HTR-8/SVneo (cell line): ENCODE results near the gene SPEG.

Experiments
- DNase-seq: peaks from one replicate; pipeline ENCODE4 v3.0.0; 2011; ENCODE audit warnings: low spot score, mixed read lengths; ENCODE audit not compliant: insufficient read length
- FAIRE-seq: peaks from 2 replicates; lab custom pipeline; 2011; peaks lifted over from hg19 to GRCh38; lab: Jason Lieb, UNC

SPEG gene

DNA sequence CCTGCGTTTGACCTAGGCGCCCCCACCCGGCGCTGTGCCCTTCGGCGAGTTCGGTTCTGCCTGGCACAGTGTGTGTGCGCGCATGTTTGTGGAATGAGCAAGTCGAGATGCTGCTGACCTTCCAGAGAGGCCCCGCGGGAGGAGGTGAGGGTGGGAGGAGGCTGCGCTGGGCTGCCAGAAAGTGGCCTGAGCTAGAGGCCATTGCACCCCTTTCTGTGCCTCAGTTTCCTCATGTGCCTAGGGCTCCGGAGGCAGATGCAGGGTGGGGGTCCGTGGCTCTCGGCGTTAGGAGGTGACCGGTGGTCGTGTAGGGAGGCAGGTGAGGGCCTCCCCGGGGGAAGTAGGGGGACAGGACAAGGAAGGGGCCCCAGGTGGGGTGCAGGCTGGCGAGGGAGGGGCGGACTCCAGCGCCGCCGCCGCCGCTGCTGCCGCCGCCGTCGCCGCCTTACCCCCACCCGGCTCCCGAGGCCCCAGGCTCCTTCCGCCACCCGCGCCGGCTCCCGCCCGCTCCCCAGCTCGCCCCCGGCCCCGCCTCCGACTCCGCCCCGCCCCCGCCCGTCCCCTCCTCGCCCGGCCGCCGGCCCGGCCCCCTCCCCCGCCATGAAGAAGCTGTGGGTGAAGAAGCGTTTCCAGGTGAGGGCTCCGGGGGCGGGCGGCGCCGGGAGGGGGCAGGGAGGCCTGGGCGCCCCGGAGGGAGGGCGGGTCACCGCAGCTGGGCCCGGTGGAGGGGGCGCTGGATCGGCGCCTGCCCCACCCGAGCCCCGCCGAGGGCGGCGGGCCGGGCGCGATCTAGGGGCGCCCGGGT lies 7.0 kb downstream of the SPEG start:
- FAIRE-seq = peak; percentile 92
- peak; percentile 85 for DNase-seq

DNA sequence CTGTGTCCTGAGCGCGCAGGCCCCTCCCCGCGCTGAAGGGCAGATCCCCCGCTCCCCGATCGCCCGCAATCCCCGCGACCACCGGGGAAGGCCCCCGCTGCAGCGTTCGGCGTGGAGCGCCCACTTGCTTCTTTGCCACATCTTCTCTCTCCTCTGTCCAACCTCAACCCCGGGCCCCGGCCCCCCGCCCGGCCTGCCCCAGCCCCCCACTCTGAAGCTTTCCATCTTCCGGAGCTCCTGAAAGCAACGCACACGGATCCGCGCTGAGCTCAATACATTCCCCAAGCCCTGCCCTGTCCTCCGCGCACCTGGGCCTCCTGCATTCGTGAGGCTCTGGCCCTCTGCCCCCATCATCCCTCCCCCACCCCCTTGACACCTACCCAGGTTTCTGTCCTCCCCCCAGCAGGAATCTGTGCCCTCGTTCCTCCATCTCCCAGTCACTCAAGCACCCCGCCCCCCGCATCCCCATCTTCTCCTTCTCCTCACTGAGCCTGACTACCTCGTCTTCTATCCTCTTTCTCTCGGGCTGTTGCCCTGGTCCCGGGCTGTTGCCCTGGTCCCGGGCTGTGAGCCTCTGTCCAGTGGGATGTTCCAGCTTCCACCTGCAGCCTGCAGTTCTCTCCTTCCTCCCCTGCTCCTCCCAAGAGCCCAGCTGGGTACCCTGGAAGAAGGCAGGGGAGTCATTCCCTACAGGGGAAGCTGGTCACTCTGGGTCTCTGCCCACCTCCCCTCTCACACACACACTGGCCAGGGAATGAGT lies 7.8 kb downstream of the SPEG start:
- no peak for DNase-seq

DNA sequence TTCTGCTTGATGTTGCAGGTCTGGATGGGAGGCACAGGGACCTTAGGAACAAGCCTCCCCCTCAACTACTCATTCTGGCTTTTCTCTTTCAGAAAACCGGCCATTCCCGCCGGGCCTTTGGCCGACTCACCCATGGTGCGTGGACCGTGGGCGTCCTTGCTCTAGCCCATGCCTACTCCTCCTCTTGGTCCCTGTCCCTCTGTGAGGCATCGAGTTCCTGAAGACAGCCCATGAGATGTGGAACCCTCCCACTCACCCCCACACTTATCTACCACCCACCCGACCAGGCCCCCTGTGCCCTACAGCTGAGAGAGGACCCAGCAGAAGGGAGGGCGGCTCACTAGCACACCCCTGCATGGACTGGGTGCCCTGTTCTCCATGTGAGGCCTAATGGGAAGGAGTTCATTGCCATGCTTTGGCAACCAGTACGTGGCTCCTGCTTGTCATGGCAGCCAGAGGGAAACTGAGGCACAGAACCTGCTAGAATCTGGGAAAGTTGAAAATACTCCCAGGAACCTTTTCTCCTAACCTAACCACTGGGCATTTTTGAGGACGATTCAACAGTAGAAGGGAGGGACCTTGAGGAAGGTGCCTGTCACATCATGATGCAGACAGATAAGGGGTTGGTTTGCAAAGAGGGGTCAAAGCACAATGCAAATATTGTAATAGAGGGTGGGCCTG lies 8.5 kb downstream of the SPEG start:
- DNase-seq (no peak), FAIRE-seq (no peak)

More for the DNA sequence above, 7.8 kb downstream of the SPEG start:
- peak; percentile 16 for FAIRE-seq

DNA sequence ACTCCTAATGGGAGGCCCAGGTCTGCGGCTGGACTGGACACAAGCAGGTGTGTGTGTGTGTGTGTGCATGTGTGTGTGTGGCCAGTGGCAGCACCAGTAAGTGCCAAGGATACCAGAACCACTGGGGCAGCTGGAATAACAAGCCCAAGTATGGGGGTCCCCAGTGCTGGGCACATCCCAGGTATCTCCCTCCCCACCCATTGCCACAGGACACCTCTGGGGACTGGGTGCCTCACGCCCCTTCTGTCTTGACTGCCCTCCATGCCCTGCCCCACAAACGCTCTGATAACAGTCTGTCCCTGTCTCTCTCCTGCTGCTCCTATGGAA lies 9.0 kb downstream of the SPEG start:
- DNase-seq = no peak

DNA sequence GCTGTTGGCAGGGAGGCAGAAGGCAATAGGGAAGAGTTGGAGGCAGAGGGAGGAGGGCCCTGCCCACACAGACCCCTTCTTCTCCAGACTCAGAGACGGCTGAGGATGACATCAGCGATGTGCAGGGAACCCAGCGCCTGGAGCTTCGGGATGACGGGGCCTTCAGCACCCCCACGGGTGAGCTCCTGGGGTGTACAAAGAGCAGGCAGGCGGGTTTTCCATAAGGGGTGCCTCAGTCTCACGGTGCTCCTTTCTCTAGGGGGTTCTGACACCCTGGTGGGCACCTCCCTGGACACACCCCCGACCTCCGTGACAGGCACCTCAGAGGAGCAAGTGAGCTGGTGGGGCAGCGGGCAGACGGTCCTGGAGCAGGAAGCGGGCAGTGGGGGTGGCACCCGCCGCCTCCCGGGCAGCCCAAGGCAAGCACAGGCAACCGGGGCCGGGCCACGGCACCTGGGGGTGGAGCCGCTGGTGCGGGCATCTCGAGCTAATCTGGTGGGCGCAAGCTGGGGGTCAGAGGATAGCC lies 10.0 kb downstream of the SPEG start:
- DNase-seq (no peak), FAIRE-seq (no peak)

More for the DNA sequence above, 9.0 kb downstream of the SPEG start:
- no peak for FAIRE-seq

DNA sequence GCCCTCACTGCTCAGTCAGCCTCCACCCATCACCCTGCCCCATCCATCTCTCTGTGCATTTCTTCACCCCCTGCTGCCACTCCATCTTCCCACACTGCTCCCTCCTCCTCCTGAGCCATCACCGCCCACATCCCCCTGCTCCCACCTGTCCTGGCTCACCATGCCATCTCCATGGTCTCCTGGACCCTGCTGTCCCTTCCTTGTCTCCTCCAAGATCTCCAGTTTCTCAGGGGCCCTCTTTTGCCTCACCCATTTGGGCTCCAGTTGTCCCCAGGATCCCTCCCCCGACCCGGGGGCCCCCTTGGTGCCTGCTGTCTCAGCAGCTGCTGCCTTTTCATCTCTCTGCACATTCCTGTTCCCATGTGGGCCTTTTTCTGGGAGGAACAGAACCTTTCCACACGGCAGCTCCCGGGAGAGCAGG lies 10.6 kb downstream of the SPEG start:
- DNase-seq = no peak
- FAIRE-seq = no peak

DNA sequence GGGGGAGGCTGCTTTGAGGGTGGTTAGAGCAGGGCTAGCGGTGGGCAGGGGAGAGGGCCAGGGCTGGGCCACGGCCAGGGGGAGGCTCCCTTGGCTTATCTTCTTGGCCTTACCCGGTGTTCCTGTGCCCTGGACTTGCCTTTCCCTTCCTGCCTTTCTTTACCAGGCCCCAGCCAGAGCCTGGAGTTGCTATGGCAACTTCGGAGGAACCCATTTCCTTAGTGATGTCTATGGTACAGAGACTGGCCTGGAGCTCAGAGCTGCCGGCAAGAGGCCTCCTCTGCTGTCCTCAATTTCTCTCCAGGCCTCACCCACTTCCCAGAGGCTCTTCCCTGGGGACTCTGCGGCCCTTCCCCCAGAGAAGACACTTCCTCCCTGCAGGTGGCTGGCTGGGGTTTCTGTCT lies 11.5 kb downstream of the SPEG start:
- DNase-seq (no peak), FAIRE-seq (no peak)

DNA sequence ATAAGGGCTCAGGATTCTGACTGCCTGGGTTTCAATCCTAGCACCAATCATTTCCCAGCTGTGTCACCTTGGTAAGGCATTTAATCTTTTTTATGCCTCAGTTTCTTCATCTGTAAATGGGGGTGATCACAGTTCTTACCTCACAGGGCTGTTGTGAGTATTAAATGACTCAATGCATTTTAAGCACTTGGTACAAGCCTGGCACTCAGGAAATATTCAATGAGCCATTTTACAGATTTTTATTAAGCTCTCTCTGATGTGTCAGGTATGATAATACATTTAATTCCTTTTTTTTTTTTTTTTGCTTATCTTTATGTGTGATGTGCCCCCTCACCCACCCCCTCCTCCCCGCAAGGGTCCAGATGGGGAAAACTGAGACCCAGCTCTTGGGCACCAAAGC lies 12.0 kb downstream of the SPEG start:
- FAIRE-seq (no peak), DNase-seq (no peak)

DNA sequence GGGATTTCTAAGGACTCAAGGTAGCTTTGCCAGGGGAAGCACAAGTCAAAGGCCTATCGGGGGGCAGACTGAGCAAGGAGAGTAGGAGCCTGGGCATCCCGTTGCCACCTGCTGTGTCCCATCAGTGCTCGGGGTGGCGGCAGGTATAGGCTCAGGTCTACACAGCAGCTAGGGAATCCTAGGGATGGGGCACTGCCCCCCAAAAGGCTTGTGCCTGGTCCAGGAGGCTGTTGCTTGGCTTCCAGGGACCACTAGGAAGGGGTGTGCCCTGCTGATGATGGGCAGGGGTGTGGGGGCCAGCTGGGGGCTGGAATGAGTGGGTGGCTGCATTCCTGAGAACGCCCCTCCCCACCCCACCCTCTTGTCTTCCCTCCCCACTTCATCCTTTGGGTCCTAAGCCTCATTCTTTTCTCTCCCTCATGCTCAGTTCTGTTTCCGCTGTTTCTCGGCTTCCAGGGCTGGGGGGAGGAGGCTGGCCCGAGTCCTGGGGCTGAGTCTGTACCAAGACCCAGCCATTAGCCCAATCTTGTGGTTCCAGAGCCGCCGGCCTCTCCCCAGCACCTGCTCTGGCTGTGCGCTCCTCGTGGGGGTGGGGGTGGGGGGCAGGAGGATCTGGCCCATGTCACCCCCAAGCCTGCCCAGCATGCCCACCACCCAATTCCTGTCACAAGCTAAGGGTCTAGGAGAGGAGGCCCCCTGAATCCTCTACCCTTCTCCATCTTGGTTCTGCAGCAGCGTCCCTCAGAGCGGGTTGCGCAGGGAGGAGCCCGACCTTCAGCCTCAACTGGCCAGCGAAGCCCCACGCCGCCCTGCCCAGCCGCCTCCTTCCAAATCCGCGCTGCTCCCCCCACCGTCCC lies 12.8 kb downstream of the SPEG start:
- FAIRE-seq = no peak
- DNase-seq = no peak

DNA sequence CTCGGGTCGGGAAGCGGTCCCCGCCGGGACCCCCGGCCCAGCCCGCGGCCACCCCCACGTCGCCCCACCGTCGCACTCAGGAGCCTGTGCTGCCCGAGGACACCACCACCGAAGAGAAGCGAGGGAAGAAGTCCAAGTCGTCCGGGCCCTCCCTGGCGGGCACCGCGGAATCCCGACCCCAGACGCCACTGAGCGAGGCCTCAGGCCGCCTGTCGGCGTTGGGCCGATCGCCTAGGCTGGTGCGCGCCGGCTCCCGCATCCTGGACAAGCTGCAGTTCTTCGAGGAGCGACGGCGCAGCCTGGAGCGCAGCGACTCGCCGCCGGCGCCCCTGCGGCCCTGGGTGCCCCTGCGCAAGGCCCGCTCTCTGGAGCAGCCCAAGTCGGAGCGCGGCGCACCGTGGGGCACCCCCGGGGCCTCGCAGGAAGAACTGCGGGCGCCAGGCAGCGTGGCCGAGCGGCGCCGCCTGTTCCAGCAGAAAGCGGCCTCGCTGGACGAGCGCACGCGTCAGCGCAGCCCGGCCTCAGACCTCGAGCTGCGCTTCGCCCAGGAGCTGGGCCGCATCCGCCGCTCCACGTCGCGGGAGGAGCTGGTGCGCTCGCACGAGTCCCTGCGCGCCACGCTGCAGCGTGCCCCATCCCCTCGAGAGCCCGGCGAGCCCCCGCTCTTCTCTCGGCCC lies 13.6 kb downstream of the SPEG start:
- FAIRE-seq (no peak), DNase-seq (no peak)

DNA sequence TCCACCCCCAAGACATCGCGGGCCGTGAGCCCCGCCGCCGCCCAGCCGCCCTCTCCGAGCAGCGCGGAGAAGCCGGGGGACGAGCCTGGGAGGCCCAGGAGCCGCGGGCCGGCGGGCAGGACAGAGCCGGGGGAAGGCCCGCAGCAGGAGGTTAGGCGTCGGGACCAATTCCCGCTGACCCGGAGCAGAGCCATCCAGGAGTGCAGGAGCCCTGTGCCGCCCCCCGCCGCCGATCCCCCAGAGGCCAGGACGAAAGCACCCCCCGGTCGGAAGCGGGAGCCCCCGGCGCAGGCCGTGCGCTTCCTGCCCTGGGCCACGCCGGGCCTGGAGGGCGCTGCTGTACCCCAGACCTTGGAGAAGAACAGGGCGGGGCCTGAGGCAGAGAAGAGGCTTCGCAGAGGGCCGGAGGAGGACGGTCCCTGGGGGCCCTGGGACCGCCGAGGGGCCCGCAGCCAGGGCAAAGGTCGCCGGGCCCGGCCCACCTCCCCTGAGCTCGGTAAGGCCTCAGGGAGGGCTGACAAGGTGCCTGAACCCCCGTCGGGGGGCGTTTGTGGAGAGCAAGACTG lies 14.2 kb downstream of the SPEG start:
- FAIRE-seq (no peak), DNase-seq (no peak)

DNA sequence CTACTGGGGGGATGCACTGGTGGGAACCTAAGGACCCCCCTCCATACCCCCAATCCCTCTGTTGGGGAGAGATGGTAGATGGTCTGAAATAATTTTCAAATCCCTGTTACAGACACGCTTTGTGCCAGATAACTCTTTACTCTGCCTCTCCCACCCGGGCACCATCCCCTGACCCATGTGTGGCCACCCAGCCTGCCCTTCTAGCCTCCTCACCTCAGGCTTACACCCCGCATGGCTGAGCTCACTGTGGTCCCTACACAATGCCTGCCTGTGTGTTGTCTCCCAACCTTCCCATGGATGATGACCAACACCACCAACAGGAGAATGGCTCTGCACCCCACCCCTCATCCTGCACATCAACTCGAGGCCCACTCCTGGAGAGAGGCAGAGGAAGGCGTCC lies 15.0 kb downstream of the SPEG start:
- FAIRE-seq (no peak), DNase-seq (no peak)

DNA sequence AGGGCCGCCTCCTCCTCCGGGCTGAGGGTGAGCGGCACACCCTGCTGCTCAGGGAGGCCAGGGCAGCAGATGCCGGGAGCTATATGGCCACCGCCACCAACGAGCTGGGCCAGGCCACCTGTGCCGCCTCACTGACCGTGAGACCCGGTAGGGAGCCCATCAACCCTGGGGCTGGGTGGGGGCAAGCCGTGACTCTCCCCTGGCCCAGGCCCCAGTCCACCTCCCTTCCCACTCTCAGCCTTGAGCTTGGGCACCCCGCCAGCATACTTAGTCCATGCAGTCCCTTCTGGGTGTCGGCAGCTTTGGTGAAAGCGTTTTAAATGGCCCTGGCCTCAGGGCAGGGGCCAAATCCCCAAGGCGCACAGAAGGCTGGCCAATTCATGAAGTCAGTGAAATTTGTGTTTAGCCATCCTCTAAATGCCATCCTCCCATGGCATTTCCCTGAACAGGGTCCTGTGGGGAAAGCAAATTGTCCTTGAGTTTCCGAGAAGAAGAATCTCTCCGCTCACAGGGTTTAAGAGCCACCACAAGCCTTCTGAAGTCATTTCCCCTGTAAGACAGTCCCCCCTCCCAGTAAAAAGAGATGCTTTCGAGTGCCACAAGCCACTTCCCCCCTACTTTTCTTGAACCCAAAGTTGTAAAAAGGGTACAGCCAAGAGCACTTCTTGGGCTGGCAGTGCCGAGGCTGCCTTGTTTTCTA lies 17.2 kb downstream of the SPEG start:
- DNase-seq (no peak), FAIRE-seq (no peak)

DNA sequence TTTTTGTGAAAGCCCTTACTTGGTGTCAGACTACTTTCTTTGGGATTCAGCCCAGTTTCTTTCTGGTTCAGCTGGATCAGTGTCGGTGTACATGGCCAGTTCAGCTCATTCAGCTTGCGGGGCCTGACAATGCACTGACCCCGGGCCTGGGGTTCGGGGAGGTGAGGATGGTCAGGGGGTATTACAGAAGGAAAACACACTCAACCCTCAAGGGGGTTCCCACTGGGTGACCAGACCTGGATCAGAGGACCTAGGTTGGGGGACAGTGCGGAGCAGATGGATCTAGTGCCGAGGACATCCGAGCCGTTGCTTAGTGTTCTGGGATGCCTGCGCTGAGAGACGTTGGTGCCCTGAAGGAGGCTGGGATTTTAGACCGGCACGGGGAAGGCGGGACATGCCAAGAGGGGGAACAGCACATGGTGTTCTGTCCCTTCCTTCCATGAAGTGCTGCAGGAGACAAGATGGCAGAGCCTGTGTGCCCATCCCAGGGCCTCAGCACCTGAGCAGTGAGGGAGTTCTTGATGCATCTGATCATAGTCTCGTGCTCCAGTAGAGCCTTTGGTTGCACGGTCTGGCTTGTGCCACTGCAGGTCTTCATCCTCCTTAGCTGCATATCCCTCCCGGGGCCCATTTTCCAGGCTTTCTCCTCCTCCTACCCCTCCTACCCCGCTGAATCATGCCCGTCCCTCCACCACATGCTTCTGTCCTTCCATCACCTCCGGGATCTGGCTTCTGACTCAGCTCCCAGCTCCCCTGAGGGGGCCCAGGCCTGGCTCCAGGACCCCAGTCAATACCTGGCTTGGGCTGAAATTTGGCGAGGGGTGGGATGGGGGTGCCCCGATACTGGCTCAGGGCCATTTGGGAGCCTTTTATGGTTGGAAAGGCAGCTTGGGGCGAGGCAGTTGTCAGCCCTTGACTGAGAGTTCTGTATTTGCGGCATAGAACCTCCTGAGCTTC lies 18.0 kb downstream of the SPEG start:
- DNase-seq (peak; percentile 90), FAIRE-seq (peak; percentile 97)

DNA sequence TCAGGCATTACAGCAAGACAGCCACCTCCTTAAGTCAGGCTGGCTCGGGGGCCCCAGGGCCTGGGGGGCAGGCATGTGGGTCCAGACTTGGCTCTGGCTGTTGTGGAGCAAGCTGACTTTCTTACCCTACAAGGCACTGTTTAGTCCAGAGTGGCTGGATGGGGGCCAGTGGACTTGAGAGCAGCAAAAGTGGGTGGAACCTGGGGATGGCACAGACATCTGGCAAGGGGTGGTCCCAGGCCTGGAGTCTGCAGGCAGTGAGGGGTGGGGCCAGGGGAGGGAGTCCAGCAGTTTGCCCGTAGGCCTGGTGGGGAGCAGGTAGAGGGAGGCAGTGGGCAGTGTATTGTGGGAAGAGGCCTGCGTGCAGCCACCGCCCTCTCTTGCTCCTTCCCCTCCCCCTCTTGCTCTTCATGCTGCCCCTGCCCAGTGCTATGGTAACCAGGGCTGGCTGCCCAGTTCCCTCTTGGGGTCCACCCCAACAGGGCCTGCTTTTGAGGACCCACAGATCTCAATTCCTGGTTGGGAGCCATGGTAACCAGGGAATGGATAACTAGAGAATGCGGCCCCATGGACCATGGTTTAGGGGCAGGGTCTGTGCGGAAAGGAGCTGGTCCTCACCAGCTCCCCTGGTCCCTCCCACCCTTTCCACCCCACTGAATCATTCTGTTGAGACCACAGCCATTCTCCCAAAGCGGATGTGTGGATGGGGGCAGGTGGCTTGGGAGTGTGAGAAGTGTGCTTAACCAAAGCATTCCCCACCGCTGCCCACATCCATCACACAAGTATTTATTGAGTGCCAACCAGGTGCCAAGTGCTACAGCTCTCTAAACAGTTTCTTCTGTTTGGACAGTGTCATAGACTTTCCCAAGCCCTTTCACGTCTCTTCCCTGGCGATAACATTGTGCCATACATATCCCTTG lies 19.3 kb downstream of the SPEG start:
- FAIRE-seq (peak; percentile 79), DNase-seq (peak; percentile 72)

DNA sequence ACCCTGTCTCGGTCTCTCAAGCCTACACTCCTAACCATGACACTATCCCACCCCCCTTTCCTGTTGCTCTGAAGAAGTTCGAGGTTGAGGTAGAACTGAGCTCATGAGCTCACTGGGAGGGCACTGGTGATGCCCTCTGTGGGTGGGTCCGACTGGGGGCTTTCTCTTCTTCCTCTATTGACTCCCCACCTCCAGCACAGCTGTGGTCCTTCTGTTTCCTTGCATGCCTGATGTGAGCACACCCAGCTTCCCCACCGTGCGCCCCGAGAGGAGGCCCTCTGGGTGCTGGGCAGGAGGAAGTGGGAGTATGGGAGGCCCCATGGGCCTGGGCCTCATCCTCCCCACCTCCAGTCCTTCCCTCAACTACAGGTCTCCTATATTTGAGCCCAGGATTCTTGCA lies 20.9 kb downstream of the SPEG start:
- DNase-seq = no peak
- FAIRE-seq = no peak
